VCaP (cell line): Measurements from ENCODE around the gene PLCD3.
A peak's percentile ranks its signal among the peaks of the same experiment; 100 is the strongest.

Source experiments
- H3K27ac ChIP-seq: fragments of 450-650 bp; 2 replicates; pipeline ENCODE4 v1.5.1; 2017
- CTCF ChIP-seq: fragments of 450-650 bp; conservative IDR thresholded peaks from 2 replicates; pipeline ENCODE4 v1.5.1; 2017; ENCODE audit warnings: mild to moderate bottlenecking, moderate library complexity

The PLCD3 gene

GRCh38 chr17:45148183-45149036, 16.1 kb upstream of the PLCD3 start, which contains the start of gene HEXIM1:
HEXIM1 (plus strand) TSS chr17:45148475; CDS start chr17:45149191, 716 bp downstream.
- TF ChIP-seq CTCF: no peak
- H3K27ac ChIP-seq: peak within 1 kb of the TSS; percentile 99

GRCh38 chr17:45147581-45148182, 15.4 kb upstream of the PLCD3 start:
- TF ChIP-seq CTCF: no peak
- H3K27ac ChIP-seq: peak overlapping the region; percentile 99

- TF ChIP-seq CTCF: no peak
Measured at GRCh38 chr17:45146890-45147580, 14.7 kb upstream of the PLCD3 start.

GRCh38 chr17:45146592-45146889, 14.2 kb upstream of the PLCD3 start:
- H3K27ac ChIP-seq: peak overlapping the region; percentile 99

More at GRCh38 chr17:45146890-45147580, 14.7 kb upstream of the PLCD3 start:
- peak overlapping the region; percentile 99 for H3K27ac ChIP-seq

GRCh38 chr17:45146166-45146565, 13.9 kb upstream of the PLCD3 start:
- TF ChIP-seq CTCF: no peak

More at GRCh38 chr17:45146592-45146889, 14.2 kb upstream of the PLCD3 start:
- no peak for TF ChIP-seq CTCF

GRCh38 chr17:45145035-45145389, 12.7 kb upstream of the PLCD3 start:
- no peak for TF ChIP-seq CTCF
- H3K27ac ChIP-seq: no peak overlapping the region

More at GRCh38 chr17:45146166-45146565, 13.9 kb upstream of the PLCD3 start:
- peak overlapping the region; percentile 99 for H3K27ac ChIP-seq

- H3K27ac ChIP-seq: no peak overlapping the region
- no peak for TF ChIP-seq CTCF
Measured at GRCh38 chr17:45144199-45145034, 12.1 kb upstream of the PLCD3 start.
